BLaER1 (cell line): ENCODE data around the gene NRG3.

Experiments
- H3K27ac ChIP-seq: shearing (Covaris generic); formaldehyde crosslinking; 2 replicates; pipeline ENCODE4 v1.8.1; 2022
- H3K27me3 ChIP-seq: shearing (Covaris generic); formaldehyde crosslinking; 2 replicates; pipeline ENCODE4 v1.8.1; 2022
- H3K36me3 ChIP-seq: shearing (Covaris generic); formaldehyde crosslinking; 2 replicates; pipeline ENCODE4 v1.8.1; 2022
- H3K4me1 ChIP-seq: shearing (Covaris generic); formaldehyde crosslinking; 2 replicates; pipeline ENCODE4 v1.8.1; 2022
- H3K4me2 ChIP-seq: shearing (Covaris generic); formaldehyde crosslinking; 2 replicates; pipeline ENCODE4 v1.8.1; 2022
- H3K4me3 ChIP-seq: shearing (Covaris generic); formaldehyde crosslinking; 2 replicates; pipeline ENCODE4 v1.8.1; 2022
- H3K9ac ChIP-seq: shearing (Covaris generic); formaldehyde crosslinking; 2 replicates; pipeline ENCODE4 v1.8.1; 2022
- H3K9me3 ChIP-seq: shearing (Covaris generic); formaldehyde crosslinking; 2 replicates; pipeline ENCODE4 v1.8.1; 2022
- H4K20me1 ChIP-seq: shearing (Covaris generic); formaldehyde crosslinking; 2 replicates; pipeline ENCODE4 v1.8.1; 2022
- Cebpa-rat ChIP-seq: shearing (Covaris generic); IDR thresholded peaks from 2 replicates; pipeline ENCODE4 v1.8.1; 2022

The NRG3 gene

DNA sequence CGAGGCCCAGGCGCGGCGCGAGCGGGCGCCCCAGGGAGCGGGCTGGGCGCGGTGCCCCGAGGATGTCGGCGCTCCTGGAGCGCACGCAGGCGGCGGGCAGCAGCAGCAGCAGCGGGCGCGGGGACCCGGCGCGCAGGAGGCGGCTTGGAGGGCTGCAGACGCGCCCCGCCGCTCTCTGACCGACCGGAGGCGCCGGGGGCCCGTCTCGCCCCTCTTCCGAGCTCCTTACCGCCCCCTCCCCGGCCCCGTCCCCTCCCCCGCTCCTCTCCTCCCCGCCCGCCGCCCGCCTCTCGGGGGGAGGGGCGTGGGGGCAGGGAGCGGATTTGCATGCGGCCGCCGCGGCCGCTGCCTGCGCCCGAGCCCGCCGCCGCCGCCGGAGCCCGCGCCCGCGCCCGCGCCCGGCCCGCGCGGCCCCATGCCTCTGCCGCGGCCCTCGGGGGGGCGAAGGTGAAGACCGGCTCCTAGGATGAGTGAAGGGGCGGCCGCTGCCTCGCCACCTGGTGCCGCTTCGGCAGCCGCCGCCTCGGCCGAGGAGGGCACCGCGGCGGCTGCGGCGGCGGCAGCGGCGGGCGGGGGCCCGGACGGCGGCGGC is at the start of gene NRG3:
NRG3 (plus strand) TSS at position 320 of the 592 bp plus-strand sequence.
- H4K20me1 ChIP-seq = peaks cover 74% of the 10 kb centered on the region
- TF ChIP-seq Cebpa-rat = no peak
- no peaks in the 10 kb centered on the region for H3K36me3 ChIP-seq
- peak within 1 kb of the TSS; percentile 89 for H3K9ac ChIP-seq
- peak within 1 kb of the TSS; percentile 93 for H3K4me2 ChIP-seq
- H3K27me3 ChIP-seq = no peaks in the 10 kb centered on the region
- H3K4me3 ChIP-seq = peak within 1 kb of the TSS; percentile 92
- H3K9me3 ChIP-seq = no peaks in the 10 kb centered on the region
- peak within 1 kb of the TSS; percentile 87 for H3K27ac ChIP-seq
- H3K4me1 ChIP-seq = peaks cover 54% of the 10 kb centered on the region

DNA sequence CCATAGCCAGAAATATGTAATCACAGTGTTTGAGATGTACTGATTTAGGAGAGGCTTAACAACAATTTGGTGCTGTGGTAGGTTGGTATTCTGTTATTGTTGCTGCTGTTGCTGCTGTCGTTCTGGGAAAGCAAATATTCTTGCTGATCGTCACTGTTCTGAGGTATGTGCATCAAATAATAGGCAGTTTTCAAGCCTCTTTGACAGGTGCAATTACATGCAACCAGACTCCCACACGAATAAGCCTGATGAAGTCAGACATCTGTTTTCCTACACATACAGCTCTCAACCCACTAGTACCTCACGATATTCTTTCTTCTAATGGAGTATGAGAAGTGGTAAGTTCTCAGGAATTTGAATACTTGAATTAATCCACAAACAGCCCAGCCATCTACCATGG is 46.7 kb upstream of the NRG3 start:
- no peak overlapping the region for H3K27ac ChIP-seq
- no peak overlapping the region for H3K9ac ChIP-seq
- H3K36me3 ChIP-seq = no peaks in the 10 kb centered on the region
- H3K4me3 ChIP-seq = no peak overlapping the region
- no peaks in the 10 kb centered on the region for H3K27me3 ChIP-seq
- no peak for TF ChIP-seq Cebpa-rat
- no peak overlapping the region for H3K4me2 ChIP-seq
- H3K4me1 ChIP-seq = no peaks in the 10 kb centered on the region
- H4K20me1 ChIP-seq = no peaks in the 10 kb centered on the region
- H3K9me3 ChIP-seq = no peaks in the 10 kb centered on the region

DNA sequence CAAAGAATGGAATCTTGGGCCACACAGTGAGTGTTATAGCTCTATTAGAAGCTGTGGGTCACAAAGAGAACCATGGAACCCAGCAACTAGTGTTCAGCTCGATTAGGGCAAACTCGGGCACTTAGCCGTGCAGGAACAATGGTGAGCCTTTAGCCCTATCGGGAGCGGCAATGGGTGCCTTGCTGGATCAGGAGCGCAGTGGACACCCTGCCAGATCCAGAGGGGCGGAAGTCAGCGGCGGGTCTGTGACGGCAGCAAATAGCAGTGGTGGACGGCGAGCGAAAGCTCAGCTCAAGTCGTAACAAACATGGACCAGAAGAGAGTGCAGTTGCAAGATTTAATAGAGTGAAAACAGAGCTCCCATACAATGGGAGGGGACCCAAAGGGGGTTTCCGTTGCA is 43.9 kb upstream of the NRG3 start:
- no peaks in the 10 kb centered on the region for H3K9me3 ChIP-seq
- no peak overlapping the region for H3K27ac ChIP-seq
- no peaks in the 10 kb centered on the region for H3K4me1 ChIP-seq
- no peaks in the 10 kb centered on the region for H3K36me3 ChIP-seq
- H3K27me3 ChIP-seq = no peaks in the 10 kb centered on the region
- H4K20me1 ChIP-seq = no peaks in the 10 kb centered on the region
- no peak overlapping the region for H3K4me3 ChIP-seq
- no peak overlapping the region for H3K9ac ChIP-seq
- H3K4me2 ChIP-seq = no peak overlapping the region
- TF ChIP-seq Cebpa-rat = no peak

DNA sequence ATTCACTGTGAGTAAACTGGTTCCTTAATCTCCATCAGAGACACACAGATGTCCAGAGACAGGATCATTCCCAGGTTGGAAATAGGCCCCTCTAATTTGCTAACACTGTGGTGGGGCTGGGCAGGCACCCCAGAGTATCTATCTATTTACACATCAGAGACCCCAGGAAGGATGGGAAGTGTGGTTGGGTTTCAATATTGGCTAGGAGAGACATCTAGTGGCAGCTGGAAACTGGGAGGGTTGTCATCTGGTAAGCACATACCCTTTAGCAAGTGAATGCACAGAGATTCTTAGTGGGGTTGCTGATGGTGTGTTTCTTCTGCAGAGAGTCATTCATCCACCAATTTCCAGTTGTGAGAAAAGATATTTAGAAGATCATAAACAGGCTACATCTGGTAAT is 36.0 kb upstream of the NRG3 start:
- Histone ChIP-seq H4K20me1 (no peaks in the 10 kb centered on the region), H3K9ac (no peak overlapping the region), H3K4me1 (no peaks in the 10 kb centered on the region), H3K27ac (no peak overlapping the region), H3K9me3 (no peaks in the 10 kb centered on the region), H3K27me3 (no peaks in the 10 kb centered on the region), H3K4me2 (no peak overlapping the region), H3K36me3 (no peaks in the 10 kb centered on the region), H3K4me3 (no peak overlapping the region)
- no peak for TF ChIP-seq Cebpa-rat

DNA sequence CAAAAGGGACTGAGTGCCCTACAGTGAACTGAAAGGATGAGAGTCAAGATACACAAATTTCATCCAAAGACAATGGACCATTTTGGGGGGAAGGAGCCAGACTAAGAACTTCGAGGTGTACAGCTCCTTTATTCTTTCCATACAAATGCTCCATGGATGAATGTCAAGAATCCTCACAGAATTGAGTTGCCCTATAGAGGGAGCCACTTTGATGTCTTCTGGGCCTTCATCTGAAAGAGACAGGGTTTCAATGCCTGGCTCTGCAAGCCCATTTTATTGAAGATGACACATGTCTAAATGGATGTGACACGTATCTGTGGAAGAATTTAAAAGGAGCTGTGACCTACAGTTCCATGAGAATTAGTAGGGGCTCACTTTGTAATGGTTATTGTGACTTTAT is 32.0 kb upstream of the NRG3 start:
- Histone ChIP-seq H3K4me2 (no peak overlapping the region), H3K4me1 (peaks cover 11% of the 10 kb centered on the region), H3K9ac (no peak overlapping the region), H4K20me1 (no peaks in the 10 kb centered on the region), H3K4me3 (no peak overlapping the region), H3K36me3 (no peaks in the 10 kb centered on the region), H3K27me3 (no peaks in the 10 kb centered on the region), H3K27ac (no peak overlapping the region), H3K9me3 (no peaks in the 10 kb centered on the region)
- no peak for TF ChIP-seq Cebpa-rat

DNA sequence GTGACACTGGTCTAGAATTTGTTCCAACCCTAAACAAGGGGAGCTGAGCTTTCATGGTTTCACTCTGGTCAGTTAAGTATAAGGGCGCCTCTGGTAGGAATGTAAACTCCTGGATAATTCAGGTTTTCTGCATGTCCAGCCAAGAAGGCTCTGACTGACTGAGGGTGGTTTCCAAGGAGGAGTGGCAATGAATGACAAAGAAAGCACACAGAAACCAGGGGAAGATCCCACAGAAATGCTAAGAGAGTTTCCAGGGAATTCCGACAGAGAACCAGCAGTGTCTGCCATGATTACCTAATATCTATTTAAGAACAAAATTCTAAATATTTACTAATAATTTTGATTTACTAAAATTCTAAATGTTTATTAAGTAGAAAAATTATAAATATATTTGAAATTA is 27.3 kb upstream of the NRG3 start:
- TF ChIP-seq Cebpa-rat = no peak
- H4K20me1 ChIP-seq = no peaks in the 10 kb centered on the region
- peak overlapping the region; percentile 57 for H3K4me2 ChIP-seq
- H3K9ac ChIP-seq = no peak overlapping the region
- H3K4me1 ChIP-seq = peaks cover 27% of the 10 kb centered on the region
- no peaks in the 10 kb centered on the region for H3K27me3 ChIP-seq
- no peak overlapping the region for H3K4me3 ChIP-seq
- H3K36me3 ChIP-seq = no peaks in the 10 kb centered on the region
- no peak overlapping the region for H3K27ac ChIP-seq
- H3K9me3 ChIP-seq = no peaks in the 10 kb centered on the region

DNA sequence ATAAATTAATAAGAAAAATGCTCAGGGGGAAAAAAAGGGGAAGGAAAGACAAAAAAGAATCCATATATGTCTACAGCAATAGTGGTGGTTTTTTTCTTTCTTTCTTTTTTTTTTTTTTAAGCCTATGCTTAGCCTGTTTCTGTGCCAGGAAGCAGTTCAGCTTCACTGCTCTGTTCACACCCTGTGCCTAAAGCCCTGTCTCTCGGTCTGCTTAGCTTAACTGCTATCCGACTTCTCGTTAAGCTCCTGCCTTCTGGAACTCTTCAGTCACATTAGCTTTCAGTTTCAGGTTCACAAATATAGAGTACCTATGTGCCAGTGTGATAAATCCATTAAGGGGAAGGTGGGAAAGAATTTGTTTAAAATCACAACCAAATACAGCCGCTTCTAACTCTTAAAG is 26.5 kb upstream of the NRG3 start:
- peak overlapping the region; percentile 70 for H3K4me2 ChIP-seq
- H4K20me1 ChIP-seq = no peaks in the 10 kb centered on the region
- TF ChIP-seq Cebpa-rat = no peak

DNA sequence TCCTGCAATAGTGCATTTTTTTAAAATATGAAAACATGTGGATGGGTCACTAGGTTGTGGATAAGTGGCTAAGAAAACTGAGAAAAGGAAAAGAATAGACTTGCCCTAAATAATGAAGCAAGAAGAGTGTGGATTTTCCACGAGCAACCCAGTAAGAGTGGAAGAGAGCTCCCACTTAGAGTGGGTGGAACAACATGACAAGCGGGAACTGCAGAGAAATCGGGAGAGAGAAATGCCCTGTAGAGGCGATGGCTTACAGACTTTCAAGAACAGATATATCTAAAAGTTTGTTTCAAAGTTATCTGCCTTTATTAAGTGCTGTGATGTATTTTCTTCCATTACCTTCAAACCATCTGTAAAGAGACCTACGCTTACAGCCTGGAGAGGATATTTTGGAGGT is 26.1 kb upstream of the NRG3 start:
- no peaks in the 10 kb centered on the region for H4K20me1 ChIP-seq
- no peak for TF ChIP-seq Cebpa-rat
- no peak overlapping the region for H3K27ac ChIP-seq
- peaks cover 27% of the 10 kb centered on the region for H3K4me1 ChIP-seq
- no peaks in the 10 kb centered on the region for H3K27me3 ChIP-seq
- no peak overlapping the region for H3K4me3 ChIP-seq
- 0 out of 2 replicates have a peak overlapping the region, but pooled peaks have one; percentile 10 for H3K9ac ChIP-seq
- no peaks in the 10 kb centered on the region for H3K36me3 ChIP-seq
- H3K4me2 ChIP-seq = peak overlapping the region; percentile 70
- H3K9me3 ChIP-seq = peaks cover 5% of the 10 kb centered on the region

More for the DNA sequence above, 26.5 kb upstream of the NRG3 start:
- Histone ChIP-seq H3K36me3 (no peaks in the 10 kb centered on the region), H3K9ac (0 out of 2 replicates have a peak overlapping the region, but pooled peaks have one; percentile 10), H3K4me1 (peaks cover 27% of the 10 kb centered on the region), H3K9me3 (peaks cover 1% of the 10 kb centered on the region), H3K4me3 (no peak overlapping the region), H3K27me3 (no peaks in the 10 kb centered on the region), H3K27ac (no peak overlapping the region)

DNA sequence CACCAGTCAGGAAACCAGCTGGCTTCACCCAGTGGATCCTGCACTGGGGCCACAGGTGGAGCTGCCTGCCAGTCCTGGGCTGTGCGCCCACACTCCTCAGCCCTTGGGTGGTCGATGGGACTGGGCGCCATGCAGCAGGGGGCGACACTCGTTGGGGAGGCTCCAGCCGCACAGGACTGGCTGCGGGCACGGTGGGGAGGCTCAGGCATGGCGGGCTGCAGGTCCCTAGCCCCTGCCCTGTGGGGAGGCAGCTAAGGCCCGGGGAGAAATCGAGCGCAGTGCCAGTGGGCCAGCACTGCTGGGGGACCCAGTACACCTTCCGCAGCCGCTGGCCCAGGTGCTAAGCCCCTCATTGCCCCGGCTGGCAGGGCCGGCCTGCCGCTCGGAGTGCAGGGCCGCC is 12.4 kb upstream of the NRG3 start:
- Histone ChIP-seq H3K9me3 (peaks cover 6% of the 10 kb centered on the region), H3K4me3 (no peak overlapping the region), H4K20me1 (peaks cover 22% of the 10 kb centered on the region; the same call in 1 of the 2 replicates), H3K4me1 (peaks cover 21% of the 10 kb centered on the region), H3K9ac (no peak overlapping the region), H3K36me3 (no peaks in the 10 kb centered on the region), H3K27me3 (no peaks in the 10 kb centered on the region), H3K27ac (no peak overlapping the region), H3K4me2 (no peak overlapping the region)
- TF ChIP-seq Cebpa-rat = no peak

DNA sequence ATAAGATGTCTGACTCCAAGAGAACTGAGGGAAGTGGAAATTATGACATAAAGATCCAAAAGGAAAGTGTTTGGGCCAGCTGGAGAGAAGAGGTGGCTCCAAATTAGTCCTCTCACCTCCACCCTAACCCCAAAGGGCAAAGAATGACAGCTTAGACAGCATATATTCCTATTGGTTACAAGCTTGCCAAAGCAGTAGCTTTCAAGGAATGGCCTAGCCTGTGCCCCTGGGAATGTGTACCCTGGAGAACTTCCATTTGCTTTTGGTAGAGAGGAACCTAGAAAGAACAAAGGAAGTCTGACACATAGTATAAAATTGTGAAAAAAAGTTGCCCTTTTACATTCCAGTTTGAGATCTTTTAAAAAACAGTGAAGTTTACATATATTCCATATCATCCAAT is 11.2 kb upstream of the NRG3 start:
- no peak overlapping the region for H3K9ac ChIP-seq
- H3K27ac ChIP-seq = no peak overlapping the region
- H3K9me3 ChIP-seq = peaks cover 6% of the 10 kb centered on the region
- H3K36me3 ChIP-seq = no peaks in the 10 kb centered on the region
- no peak for TF ChIP-seq Cebpa-rat
- H4K20me1 ChIP-seq = peaks cover 33% of the 10 kb centered on the region; the same call in 1 of the 2 replicates
- no peak overlapping the region for H3K4me3 ChIP-seq
- H3K4me2 ChIP-seq = no peak overlapping the region
- H3K27me3 ChIP-seq = no peaks in the 10 kb centered on the region
- H3K4me1 ChIP-seq = peaks cover 23% of the 10 kb centered on the region

DNA sequence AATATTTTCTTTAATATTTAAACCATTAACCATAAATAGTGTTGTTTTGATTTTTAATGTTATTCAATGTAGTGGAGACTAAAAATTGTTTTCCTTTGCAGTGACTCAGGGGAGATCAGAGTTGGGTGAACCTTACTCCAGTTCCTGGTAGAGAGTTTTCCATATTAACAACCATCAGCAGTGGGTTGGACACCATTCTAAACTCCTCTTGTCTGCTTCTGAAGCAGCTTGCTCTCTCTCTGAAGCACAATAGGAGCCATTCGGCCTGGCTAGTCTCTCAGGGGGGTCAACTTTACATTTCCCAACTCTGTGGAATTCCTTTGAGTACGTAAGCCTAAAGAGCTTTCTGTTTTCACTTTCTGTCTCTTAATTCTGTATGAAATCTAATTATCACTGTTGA is 9.4 kb upstream of the NRG3 start:
- Histone ChIP-seq H3K4me2 (no peak overlapping the region), H4K20me1 (peaks cover 37% of the 10 kb centered on the region; the same call in 1 of the 2 replicates), H3K27ac (no peak overlapping the region), H3K9ac (no peak overlapping the region), H3K4me3 (no peak overlapping the region), H3K27me3 (no peaks in the 10 kb centered on the region), H3K9me3 (peaks cover 6% of the 10 kb centered on the region), H3K36me3 (no peaks in the 10 kb centered on the region), H3K4me1 (peaks cover 23% of the 10 kb centered on the region)
- no peak for TF ChIP-seq Cebpa-rat
